Measurements from ENCODE around the gene NTN5.

Gene NTN5

GRCh38 chr19:48629599-48630295, 43.1 kb downstream of the NTN5 start:
- DNase-seq = peak in 4 of 14 donors; percentile 40 to 69 (median 54)

GRCh38 chr19:48629297-48629598, 43.6 kb downstream of the NTN5 start:
- DNase-seq = no peak

- DNase-seq = no peak
Observed at GRCh38 chr19:48628486-48629296, 44.1 kb downstream of the NTN5 start.

DNA sequence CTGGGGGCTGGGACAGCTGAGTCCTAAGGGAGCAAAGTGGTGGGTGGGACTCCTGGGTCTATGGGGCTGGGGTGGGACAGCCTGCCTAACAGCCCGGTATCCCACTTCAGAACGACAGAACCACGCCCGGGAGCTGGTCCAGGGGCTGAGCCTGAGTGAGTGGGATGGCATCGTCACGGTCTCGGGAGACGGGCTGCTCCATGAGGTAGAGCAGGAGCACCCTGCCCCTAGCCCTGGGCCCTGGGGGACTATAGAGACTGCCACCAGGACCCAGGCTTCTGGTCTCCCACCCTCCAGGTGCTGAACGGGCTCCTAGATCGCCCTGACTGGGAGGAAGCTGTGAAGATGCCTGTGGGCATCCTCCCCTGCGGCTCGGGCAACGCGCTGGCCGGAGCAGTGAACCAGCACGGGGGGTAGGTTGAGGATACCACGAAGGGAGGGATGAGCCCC, 44.9 kb downstream of the NTN5 start:
- DNase-seq = no peak

DNA sequence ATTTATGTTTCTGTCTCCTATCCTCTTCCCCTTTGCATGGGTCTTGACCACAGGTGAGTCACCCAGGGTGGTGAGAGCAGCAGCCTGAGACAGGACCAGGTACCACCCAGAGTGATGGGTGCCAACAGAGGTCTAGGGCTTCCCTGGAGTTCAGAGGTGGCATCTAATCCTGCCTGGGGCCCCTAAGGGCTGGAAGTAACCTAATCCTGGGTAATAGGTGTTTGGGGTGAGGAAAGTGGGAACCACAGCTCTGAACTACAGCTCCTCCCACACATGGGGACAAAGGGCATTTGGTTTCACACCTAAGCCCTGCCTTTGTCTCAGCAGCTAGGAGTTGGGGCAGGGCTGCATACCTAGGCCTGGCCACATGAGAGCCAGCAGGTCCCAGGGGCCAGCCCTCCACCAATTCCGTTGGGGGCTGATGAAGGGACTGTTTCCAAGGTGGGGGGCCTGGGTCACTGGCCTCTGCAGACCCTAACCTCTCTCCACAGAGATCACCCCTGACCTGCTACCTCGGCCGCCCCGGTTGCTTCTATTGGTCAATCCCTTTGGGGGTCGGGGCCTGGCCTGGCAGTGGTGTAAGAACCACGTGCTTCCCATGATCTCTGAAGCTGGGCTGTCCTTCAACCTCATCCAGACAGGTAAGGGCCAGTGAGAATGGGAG, 45.5 kb downstream of the NTN5 start:
- DNase-seq = no peak

DNA sequence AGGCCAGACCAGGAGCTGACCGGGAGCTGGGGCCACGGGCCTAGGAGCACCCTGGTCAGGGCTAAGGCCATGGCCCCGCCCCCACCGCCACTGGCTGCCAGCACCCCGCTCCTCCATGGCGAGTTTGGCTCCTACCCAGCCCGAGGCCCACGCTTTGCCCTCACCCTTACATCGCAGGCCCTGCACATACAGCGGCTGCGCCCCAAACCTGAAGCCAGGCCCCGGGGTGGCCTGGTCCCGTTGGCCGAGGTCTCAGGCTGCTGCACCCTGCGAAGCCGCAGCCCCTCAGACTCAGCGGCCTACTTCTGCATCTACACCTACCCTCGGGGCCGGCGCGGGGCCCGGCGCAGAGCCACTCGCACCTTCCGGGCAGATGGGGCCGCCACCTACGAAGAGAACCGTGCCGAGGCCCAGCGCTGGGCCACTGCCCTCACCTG, 46.9 kb downstream of the NTN5 start:
- no peak for DNase-seq

GRCh38 chr19:48624791-48625723, 47.8 kb downstream of the NTN5 start:
- no peak for DNase-seq

GRCh38 chr19:48624067-48624594, 48.7 kb downstream of the NTN5 start:
- DNase-seq = peak; percentile 61 to 99 (median 96)

- peak in 1 of 14 donors; percentile 24 for DNase-seq
Observed at GRCh38 chr19:48623556-48624066, 49.2 kb downstream of the NTN5 start.

- DNase-seq = no peak
Observed at GRCh38 chr19:48619692-48620585, 52.9 kb downstream of the NTN5 start.

GRCh38 chr19:48618916-48619691, 53.7 kb downstream of the NTN5 start, which contains the start of the genes RPL18 and SPHK2:
Gene RPL18 (minus strand): TSS chr19:48619178. CDS start chr19:48619143, 35 bp downstream.
Gene SPHK2 (plus strand): TSS chr19:48619506. CDS start chr19:48620515, 1,009 bp downstream.
- peak; percentile 95 to 100 (median 99) for DNase-seq

- no peak for DNase-seq
Observed at GRCh38 chr19:48618278-48618915, 54.4 kb downstream of the NTN5 start.

- peak in 1 of 14 donors; percentile 7 for DNase-seq
Observed at GRCh38 chr19:48617146-48617937, 55.5 kb downstream of the NTN5 start.

GRCh38 chr19:48616491-48617056, 56.2 kb downstream of the NTN5 start:
- no peak for DNase-seq

- DNase-seq = no peak
Observed at GRCh38 chr19:48616041-48616436, 56.8 kb downstream of the NTN5 start.

GRCh38 chr19:48615231-48616040, 57.4 kb downstream of the NTN5 start:
- DNase-seq = no peak

All from C1 segment of cervical spinal cord (tissue), 14 donors.